B cell (primary cell): ENCODE data around the gene TRIM68. TPM values are rescaled to one million over a fixed set of nuclear protein-coding genes. Genes with fewer than 3 reads are reported as not detected.

Source experiments
- ATAC-seq: fragments of 200-7000 bp; cut with Tn5 transposase; one replicate; pipeline ENCODE4 v1.10.0; 2021; ENCODE audit warnings: low read depth, mild to moderate bottlenecking, moderate number of reproducible peaks, moderate library complexity
- CTCF ChIA-PET: fragments of 350-600 bp; sonication (Branson Sonifier 250); formaldehyde crosslinking; loops from one replicate; lab custom pipeline; 2021; ENCODE audit warnings: antibody characterized with exemption, inconsistent platforms; lab: Charles Lee
- POLR2A ChIA-PET: fragments of 350-600 bp; sonication (Branson Sonifier 250); formaldehyde crosslinking; loops from one replicate; lab custom pipeline; 2021; ENCODE audit warnings: antibody characterized with exemption; lab: Charles Lee
- DNase-seq: peaks from one replicate; pipeline ENCODE4 v3.0.0; 2013
- H2AFZ ChIP-seq: 2 replicates; pipeline ENCODE4 v1.6.1; 2012; ENCODE audit warnings: mild to moderate bottlenecking, low read depth, low read length; ENCODE audit not compliant: insufficient read depth, poor library complexity, severe bottlenecking
- H3K27ac ChIP-seq, 2 donors: 1 replicate in 1 of 2; 2 replicates in 1 of 2; pipeline ENCODE4 v1.5.1; 2012 to 2013; ENCODE audit warnings: low read length in 2 of 2, mild to moderate bottlenecking in 2 of 2, moderate library complexity in 1 of 2
- H3K27me3 ChIP-seq, 4 experiments: fragments of 200-600 bp in 1 of 4; sonication (generic) in 1 of 4; replicated peaks in 1 of 4; 1 replicate in 2 of 4; 2 replicates in 2 of 4; pipeline versions ENCODE4 v1.6.1 to v1.7.0; 2013 to 2016; ENCODE audit warnings: low read length in 3 of 4, mild to moderate bottlenecking in 2 of 4, mixed read lengths in 1 of 4, moderate library complexity in 1 of 4; ENCODE audit not compliant: insufficient read depth in 4 of 4, control insufficient read depth in 3 of 4; ENCODE audit errors: control extremely low read depth in 1 of 4
- H3K36me3 ChIP-seq, 2 experiments: replicated peaks in 1 of 2; 1 replicate in 1 of 2; 2 replicates in 1 of 2; pipeline versions ENCODE4 v1.6.1 to v1.7.1; 2013; ENCODE audit warnings: low read length in 1 of 2; ENCODE audit not compliant: insufficient read depth in 2 of 2, control insufficient read depth in 1 of 2; ENCODE audit errors: control extremely low read depth in 1 of 2, extremely low read depth in 1 of 2
- H3K4me1 ChIP-seq, 2 donors: fragments of 200-600 bp in 1 of 2; sonication (generic) in 1 of 2; 1 replicate in 1 of 2; 2 replicates in 1 of 2; pipeline versions ENCODE4 v1.5.1 to v1.6.1; 2013 to 2017; ENCODE audit warnings: low read length in 2 of 2; ENCODE audit not compliant: control insufficient read depth in 2 of 2, insufficient read depth in 2 of 2
- H3K4me2 ChIP-seq: replicated peaks from 2 replicates; pipeline ENCODE3; 2012; ENCODE audit warnings: mild to moderate bottlenecking, low read depth, low read length; ENCODE audit not compliant: poor library complexity, severe bottlenecking
- H3K4me3 ChIP-seq, 5 experiments: fragments of 200-600 bp in 1 of 5; sonication (generic) in 1 of 5; 1 replicate in 3 of 5; 2 replicates in 2 of 5; pipeline versions ENCODE4 v1.5.1 to v1.7.0; 2011 to 2016; ENCODE audit warnings: low read length in 4 of 5, mild to moderate bottlenecking in 4 of 5, low read depth in 2 of 5, control low read depth in 1 of 5, moderate library complexity in 1 of 5; ENCODE audit not compliant: insufficient read depth in 1 of 5; ENCODE audit errors: control extremely low read depth in 1 of 5, extremely low read depth in 1 of 5
- H3K79me2 ChIP-seq: fragments of 200-600 bp; sonication (generic); one replicate; pipeline ENCODE4 v1.6.0; 2016; ENCODE audit warnings: low read length; ENCODE audit not compliant: control insufficient read depth, insufficient read depth
- H3K9ac ChIP-seq: fragments of 200-600 bp; sonication (generic); 2 replicates; pipeline ENCODE4 v1.6.1; 2017; ENCODE audit warnings: mild to moderate bottlenecking, low read length, moderate library complexity
- H3K9me3 ChIP-seq, 3 donors: one replicate each; pipeline versions ENCODE4 v1.6.1 to v1.7.1; 2013; ENCODE audit warnings: low read length in 2 of 3; ENCODE audit not compliant: control insufficient read depth in 2 of 3, insufficient read depth in 1 of 3; ENCODE audit errors: control extremely low read depth in 1 of 3
- H4K20me1 ChIP-seq: 2 replicates; pipeline ENCODE4 v1.6.0; 2012; ENCODE audit warnings: mild to moderate bottlenecking, low read length; ENCODE audit not compliant: insufficient read depth, control insufficient read depth, poor library complexity, severe bottlenecking
- H3K27ac Mint-ChIP-seq: one replicate; pipeline ENCODE4 v1.8.0; 2021; ENCODE audit warnings: mixed read lengths
- H3K27me3 Mint-ChIP-seq: one replicate; pipeline ENCODE4 v1.8.0; 2021; ENCODE audit warnings: mixed read lengths
- H3K4me1 Mint-ChIP-seq: one replicate; pipeline ENCODE4 v1.8.0; 2021; ENCODE audit warnings: mixed read lengths
- H3K4me3 Mint-ChIP-seq: one replicate; pipeline ENCODE4 v1.8.0; 2021; ENCODE audit warnings: mixed read lengths
- H3K9me3 Mint-ChIP-seq: one replicate; pipeline ENCODE4 v1.8.0; 2022; ENCODE audit warnings: mixed read lengths; ENCODE audit not compliant: insufficient read depth
- EZH2 ChIP-seq: IDR thresholded peaks from 2 replicates; pipeline ENCODE4 v1.6.1; 2012; ENCODE audit warnings: borderline replicate concordance, low read depth, mild to moderate bottlenecking, moderate library complexity, low read length; ENCODE audit not compliant: insufficient read depth, poor library complexity, severe bottlenecking
- WGBS: methylation state at CpG from one replicate; pipeline ENCODE4 v1.1.5; 2013; ENCODE audit warnings: missing lambda C conversion rate; ENCODE audit not compliant: insufficient coverage; 5-methylcytosine and 5-hydroxymethylcytosine counted together
- intact Hi-C: fragments of 100-400 bp; cut with micrococcal nuclease; formaldehyde crosslinking; loops from one replicate; pipeline ENCODE4 v1.10.0; 2022
- polyA plus RNA-seq: library from polyadenylated mRNA; depleted of rRNA; stranded (reverse); fragments of >200 nt; gene quantifications from 2 replicates; pipeline ENCODE4 v1.2.3, GENCODE V29; 2012
- total RNA-seq, 2 donors: library from RNA; stranded (reverse); fragments of 120-200 nt in 1 of 2; gene quantifications; 1 replicate in 1 of 2; 2 replicates in 1 of 2; pipeline versions ENCODE4 v1.2.3 to v1.2.4, GENCODE V29; 2013 to 2022
- TF ChIP-seq, protein P1 (sequence below): fragments of 200-600 bp; IDR thresholded peaks from one replicate; pipeline ENCODE4 v1.8.0; 2022; ENCODE audit warnings: antibody characterized with exemption, mild to moderate bottlenecking

TRIM68 gene
- total and polyA plus RNA-seq, 2 donors (not counting 1 experiment from before 2014, with no cell fraction given) = 7.6 to 21.7 TPM

- Mint-ChIP-seq H3K4me3 (no peak overlapping the region), H3K27ac (no peak overlapping the region), H3K9me3 (peaks cover 11% of the 10 kb centered on the region), H3K4me1 (no peaks in the 10 kb centered on the region), H3K27me3 (peaks cover 51% of the 10 kb centered on the region)
- ATAC-seq (no peak), DNase-seq (peak; percentile 46)
- no peaks in the 10 kb centered on the region for H4K20me1 ChIP-seq
- intact Hi-C loops = no loop called here
- 73% methylated on average over 8 of the region's 15 CpGs for WGBS
- H3K4me1 ChIP-seq = no peaks in the 10 kb centered on the region
- H3K9ac ChIP-seq = no peak overlapping the region
- TF ChIP-seq EZH2 = no peak
- TF ChIP-seq, protein P1, sequence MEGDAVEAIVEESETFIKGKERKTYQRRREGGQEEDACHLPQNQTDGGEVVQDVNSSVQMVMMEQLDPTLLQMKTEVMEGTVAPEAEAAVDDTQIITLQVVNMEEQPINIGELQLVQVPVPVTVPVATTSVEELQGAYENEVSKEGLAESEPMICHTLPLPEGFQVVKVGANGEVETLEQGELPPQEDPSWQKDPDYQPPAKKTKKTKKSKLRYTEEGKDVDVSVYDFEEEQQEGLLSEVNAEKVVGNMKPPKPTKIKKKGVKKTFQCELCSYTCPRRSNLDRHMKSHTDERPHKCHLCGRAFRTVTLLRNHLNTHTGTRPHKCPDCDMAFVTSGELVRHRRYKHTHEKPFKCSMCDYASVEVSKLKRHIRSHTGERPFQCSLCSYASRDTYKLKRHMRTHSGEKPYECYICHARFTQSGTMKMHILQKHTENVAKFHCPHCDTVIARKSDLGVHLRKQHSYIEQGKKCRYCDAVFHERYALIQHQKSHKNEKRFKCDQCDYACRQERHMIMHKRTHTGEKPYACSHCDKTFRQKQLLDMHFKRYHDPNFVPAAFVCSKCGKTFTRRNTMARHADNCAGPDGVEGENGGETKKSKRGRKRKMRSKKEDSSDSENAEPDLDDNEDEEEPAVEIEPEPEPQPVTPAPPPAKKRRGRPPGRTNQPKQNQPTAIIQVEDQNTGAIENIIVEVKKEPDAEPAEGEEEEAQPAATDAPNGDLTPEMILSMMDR = peak; percentile 69
- no peak overlapping the region for H2AFZ ChIP-seq
- H3K4me2 ChIP-seq = no peak overlapping the region
- no peak overlapping the region for H3K27ac ChIP-seq
- POLR2A ChIA-PET = no interaction called here
- H3K4me3 ChIP-seq = no peak overlapping the region
- peaks cover 0 to 14% (median 6%) of the 10 kb centered on the region in 3 donors for H3K9me3 ChIP-seq
- CTCF ChIA-PET = interaction anchor here (2.3 kb wide), 1 partner anchor 11 kb away, joined by 24 read pairs; the partner anchor contains the start of gene OR51D1
- no peaks in the 10 kb centered on the region for H3K79me2 ChIP-seq
- H3K36me3 ChIP-seq = no peaks in the 10 kb centered on the region
- H3K27me3 ChIP-seq = peaks cover 0 to 10% (median 8%) of the 10 kb centered on the region in 4 experiments
Observed at GRCh38 chr11:4626207-4627099, 18.4 kb upstream of the TRIM68 start.

DNA sequence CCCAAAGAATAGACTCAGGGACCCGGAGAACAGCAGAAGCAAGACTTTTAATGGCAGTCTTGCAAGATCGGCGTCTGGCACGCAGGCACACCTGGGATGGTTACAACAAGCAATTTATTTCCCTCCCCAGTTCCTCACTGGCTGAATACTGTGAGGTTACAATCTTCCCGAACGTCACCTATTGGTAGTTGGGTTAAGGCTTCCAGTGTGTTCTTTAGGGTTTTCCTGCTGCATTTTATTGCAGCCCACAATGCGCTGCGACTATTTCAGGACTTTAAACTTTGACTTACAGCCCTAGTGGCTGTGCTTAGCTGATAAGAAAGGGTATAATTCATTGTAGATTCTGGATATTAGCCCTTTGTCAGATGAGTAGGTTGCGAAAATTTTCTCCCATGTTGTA lies 11.5 kb upstream of the TRIM68 start:
- Histone ChIP-seq H3K9me3 (no peaks in the 10 kb centered on the region), H3K79me2 (no peaks in the 10 kb centered on the region), H3K36me3 (no peaks in the 10 kb centered on the region), H3K27me3 (peaks cover 0 to 12% (median 3%) of the 10 kb centered on the region in 4 experiments), H2AFZ (no peak overlapping the region), H3K27ac (no peak overlapping the region), H3K4me3 (no peak overlapping the region), H4K20me1 (no peaks in the 10 kb centered on the region), H3K4me1 (no peaks in the 10 kb centered on the region), H3K9ac (no peak overlapping the region), H3K4me2 (no peak overlapping the region)
- POLR2A ChIA-PET = no interaction called here
- CTCF ChIA-PET = no interaction called here
- Mint-ChIP-seq H3K27me3 (peaks cover 43% of the 10 kb centered on the region), H3K9me3 (no peaks in the 10 kb centered on the region), H3K27ac (no peak overlapping the region), H3K4me1 (no peaks in the 10 kb centered on the region), H3K4me3 (no peak overlapping the region)
- intact Hi-C loops = no loop called here
- 73% methylated on average over 3 of the region's 9 CpGs for WGBS
- TF ChIP-seq EZH2 = no peak
- TF ChIP-seq, protein P1 = no peak
- DNase-seq (no peak), ATAC-seq (no peak)
